GM12874 (cell line): Measurements from ENCODE around the gene EPHB6.

ENCODE experiments used
- CTCF ChIP-seq: IDR thresholded peaks from 2 replicates; pipeline ENCODE4 v1.5.1; 2011; ENCODE audit warnings: low read depth, mild to moderate bottlenecking, control low read depth, low read length, moderate library complexity; ENCODE audit not compliant: insufficient read depth

The EPHB6 gene

GRCh38 chr7:142906643-142907042, 51.8 kb downstream of the EPHB6 start:
- TF ChIP-seq CTCF: no peak

GRCh38 chr7:142908290-142908689, 53.4 kb downstream of the EPHB6 start:
- TF ChIP-seq CTCF: no peak

GRCh38 chr7:142908921-142909890, 54.3 kb downstream of the EPHB6 start:
- TF ChIP-seq CTCF: peak; percentile 34; the same call in 1 of the 2 replicates

GRCh38 chr7:142910031-142910433, 55.2 kb downstream of the EPHB6 start:
- TF ChIP-seq CTCF: no peak

- no peak for TF ChIP-seq CTCF
Measured at GRCh38 chr7:142910481-142910880, 55.6 kb downstream of the EPHB6 start.

- no peak for TF ChIP-seq CTCF
Measured at GRCh38 chr7:142913051-142913450, 58.2 kb downstream of the EPHB6 start.

- no peak for TF ChIP-seq CTCF
Measured at GRCh38 chr7:142913566-142913965, 58.7 kb downstream of the EPHB6 start.
